H9 (cell line): ENCODE results near the gene PAK1. TPM values are rescaled to one million over a fixed set of nuclear protein-coding genes. Genes with fewer than 3 reads are reported as not detected.

Source experiments
- DNase-seq: peaks from one replicate; pipeline ENCODE4 v3.0.0-alpha.2; 2017
- H2AFZ ChIP-seq: one replicate; pipeline ENCODE4 v1.6.1; 2013; ENCODE audit warnings: mild to moderate bottlenecking, low read length, control low read depth, moderate library complexity
- H2AK5ac ChIP-seq: 2 replicates; pipeline ENCODE4 v1.6.1; 2013; ENCODE audit warnings: low read length, control low read depth, mixed read lengths; ENCODE audit not compliant: insufficient read length
- H2BK120ac ChIP-seq: one replicate; pipeline ENCODE4 v1.6.1; 2013; ENCODE audit warnings: low read depth, mild to moderate bottlenecking, low read length, control low read depth, inconsistent platforms; ENCODE audit not compliant: poor library complexity, severe bottlenecking
- H2BK12ac ChIP-seq: 2 replicates; pipeline ENCODE4 v1.6.1; 2013; ENCODE audit warnings: low read length, control low read depth, mixed read lengths, low read depth; ENCODE audit not compliant: insufficient read length
- H2BK15ac ChIP-seq: 2 replicates; pipeline ENCODE4 v1.6.1; 2013; ENCODE audit warnings: low read depth, low read length, control low read depth
- H2BK20ac ChIP-seq: one replicate; pipeline ENCODE4 v1.6.1; 2013; ENCODE audit warnings: low read depth, mild to moderate bottlenecking, low read length, control low read depth, inconsistent platforms; ENCODE audit not compliant: poor library complexity, severe bottlenecking
- H2BK5ac ChIP-seq: 2 replicates; pipeline ENCODE4 v1.6.1; 2013; ENCODE audit warnings: low read length, control low read depth, mixed read lengths; ENCODE audit not compliant: insufficient read length
- H3K14ac ChIP-seq: 2 replicates; pipeline ENCODE4 v1.6.1; 2013; ENCODE audit warnings: low read length, control low read depth; ENCODE audit not compliant: insufficient read depth
- H3K18ac ChIP-seq: 2 replicates; pipeline ENCODE4 v1.6.1; 2013; ENCODE audit warnings: low read depth, mild to moderate bottlenecking, mixed read lengths, low read length, control low read depth; ENCODE audit not compliant: insufficient read length
- H3K23ac ChIP-seq: 2 replicates; pipeline ENCODE4 v1.6.1; 2013; ENCODE audit warnings: low read length, control low read depth, mixed read lengths, low read depth; ENCODE audit not compliant: insufficient read length
- H3K23me2 ChIP-seq: 2 replicates; pipeline ENCODE4 v1.6.1; 2013; ENCODE audit warnings: low read depth, mild to moderate bottlenecking, mixed read lengths, low read length, control low read depth; ENCODE audit not compliant: insufficient read length, poor library complexity, severe bottlenecking
- H3K27ac ChIP-seq: 2 replicates; pipeline ENCODE4 v1.5.1; 2013; ENCODE audit warnings: low read length, control low read depth, mixed read lengths, low read depth; ENCODE audit not compliant: insufficient read length
- H3K27me3 ChIP-seq: 2 replicates; pipeline ENCODE4 v1.6.1; 2013; ENCODE audit warnings: low read length, control low read depth, inconsistent platforms; ENCODE audit not compliant: insufficient read depth
- H3K4ac ChIP-seq: 2 replicates; pipeline ENCODE4 v1.6.1; 2013; ENCODE audit warnings: low read depth, mild to moderate bottlenecking, control low read depth, inconsistent platforms, low read length, moderate library complexity
- H3K4me1 ChIP-seq: 2 replicates; pipeline ENCODE4 v1.6.1; 2013; ENCODE audit warnings: low read length, control low read depth, inconsistent platforms; ENCODE audit not compliant: insufficient read depth
- H3K4me2 ChIP-seq: 2 replicates; pipeline ENCODE4 v1.6.1; 2013; ENCODE audit warnings: low read length, control low read depth, mixed read lengths; ENCODE audit not compliant: insufficient read length, insufficient read depth
- H3K56ac ChIP-seq: 2 replicates; pipeline ENCODE4 v1.6.1; 2013; ENCODE audit warnings: low read depth, mild to moderate bottlenecking, mixed read lengths, low read length, control low read depth; ENCODE audit not compliant: insufficient read length
- H3K79me1 ChIP-seq: 2 replicates; pipeline ENCODE4 v1.6.1; 2013; ENCODE audit warnings: low read depth, mild to moderate bottlenecking, moderate library complexity, low read length, control low read depth, inconsistent platforms; ENCODE audit not compliant: insufficient read depth, poor library complexity, severe bottlenecking
- H3K79me2 ChIP-seq: 2 replicates; pipeline ENCODE4 v1.6.1; 2013; ENCODE audit warnings: low read length, control low read depth, inconsistent platforms; ENCODE audit not compliant: insufficient read depth
- H3K9ac ChIP-seq: 2 replicates; pipeline ENCODE4 v1.6.1; 2013; ENCODE audit warnings: low read length, control low read depth, mixed read lengths; ENCODE audit not compliant: insufficient read length; ENCODE audit errors: extremely low read depth
- H3K9me3 ChIP-seq: one replicate; pipeline ENCODE4 v1.6.1; 2013; ENCODE audit warnings: low read depth, low read length, inconsistent platforms; ENCODE audit not compliant: control insufficient read depth
- H3T11ph ChIP-seq: one replicate; pipeline ENCODE4 v1.6.1; 2013; ENCODE audit warnings: mild to moderate bottlenecking, low read length, control low read depth, inconsistent platforms
- H4K20me1 ChIP-seq: one replicate; pipeline ENCODE4 v1.6.1; 2013; ENCODE audit not compliant: control insufficient read depth, insufficient read length, insufficient read depth
- H4K5ac ChIP-seq: 2 replicates; pipeline ENCODE4 v1.6.1; 2013; ENCODE audit warnings: low read depth, mild to moderate bottlenecking, mixed read lengths, low read length, control low read depth; ENCODE audit not compliant: insufficient read length
- H4K8ac ChIP-seq: replicated peaks from 2 replicates; pipeline ENCODE4 v1.6.1; 2013; ENCODE audit warnings: low read length, control low read depth, mixed read lengths, low read depth; ENCODE audit not compliant: insufficient read length
- H4K91ac ChIP-seq: 2 replicates; pipeline ENCODE4 v1.6.1; 2013; ENCODE audit warnings: low read depth, mild to moderate bottlenecking, moderate library complexity, mixed read lengths, low read length, control low read depth; ENCODE audit not compliant: insufficient read length
- H3K27ac Mint-ChIP-seq, 3 experiments: 2 replicates in 2 of 3; 3 replicates in 1 of 3; pipeline ENCODE4 v1.8.0; 2020 to 2021; ENCODE audit warnings: mixed read lengths in 3 of 3, mild to moderate bottlenecking in 1 of 3, moderate library complexity in 1 of 3
- H3K27me3 Mint-ChIP-seq: 2 replicates; pipeline ENCODE4 v1.8.0; 2021; ENCODE audit warnings: low read depth, mild to moderate bottlenecking, moderate library complexity, mixed read lengths
- H3K36me3 Mint-ChIP-seq, 3 experiments: 2 replicates in 2 of 3; 3 replicates in 1 of 3; pipeline ENCODE4 v1.8.0; 2020 to 2021; ENCODE audit warnings: low read depth in 3 of 3, mixed read lengths in 3 of 3; ENCODE audit not compliant: insufficient read depth in 1 of 3
- H3K4me1 Mint-ChIP-seq, 2 experiments: 2 replicates each; pipeline ENCODE4 v1.8.0; 2020; ENCODE audit warnings: mixed read lengths in 2 of 2
- H3K4me3 Mint-ChIP-seq, 2 experiments: 2 replicates in 1 of 2; 3 replicates in 1 of 2; pipeline ENCODE4 v1.8.0; 2020 to 2021; ENCODE audit warnings: mild to moderate bottlenecking in 2 of 2, mixed read lengths in 2 of 2, moderate library complexity in 1 of 2
- H3K9me3 Mint-ChIP-seq, 2 experiments: 2 replicates in 1 of 2; 3 replicates in 1 of 2; pipeline ENCODE4 v1.8.0; 2020; ENCODE audit warnings: mild to moderate bottlenecking in 2 of 2, mixed read lengths in 2 of 2, moderate library complexity in 1 of 2
- CTCF ChIP-seq: fragments of 200-600 bp; sonication (generic); conservative IDR thresholded peaks from 3 replicates; pipeline ENCODE4 v1.8.0; 2021; ENCODE audit warnings: antibody characterized with exemption, mild to moderate bottlenecking
- WGBS: extraction: QIAGEN DNeasy Blood & Tissue Kit; methylation state at CpG from one replicate; pipeline ENCODE4 v1.1.7; 2013; ENCODE audit warnings: missing lambda C conversion rate, low lambda C conversion rate, mixed read lengths; ENCODE audit not compliant: insufficient read length; ENCODE audit errors: extremely low coverage; 5-methylcytosine and 5-hydroxymethylcytosine counted together
- total RNA-seq: library from RNA; stranded (reverse); gene quantifications from 2 replicates; pipeline ENCODE4 v1.2.1, GENCODE V29; 2021

The PAK1 gene
- total RNA-seq, 1 experiment from 2014 or later = 122 TPM

- no peaks in the 10 kb centered on the region for H3K9me3 Mint-ChIP-seq
- no peak overlapping the region for H2BK5ac ChIP-seq
Measured at GRCh38 chr11:77379934-77380333, 94.0 kb downstream of the PAK1 start.

More at GRCh38 chr11:77379934-77380333, 94.0 kb downstream of the PAK1 start:
- Histone ChIP-seq H2BK12ac (no peak overlapping the region), H2BK15ac (no peak overlapping the region), H2BK120ac (no peak overlapping the region), H3K79me2 (no peaks in the 10 kb centered on the region), H2BK20ac (no peak overlapping the region), H3K27me3 (no peaks in the 10 kb centered on the region), H3K18ac (no peak overlapping the region), H2AK5ac (no peak overlapping the region), H3K14ac (no peak overlapping the region), H4K5ac (no peak overlapping the region), H3K23me2 (no peaks in the 10 kb centered on the region), H4K20me1 (no peaks in the 10 kb centered on the region), H3K9me3 (no peaks in the 10 kb centered on the region), H3K4ac (no peak overlapping the region), H4K91ac (no peak overlapping the region), H3K9ac (no peak overlapping the region), H2AFZ (no peak overlapping the region), H3K4me1 (no peaks in the 10 kb centered on the region), H4K8ac (no peak overlapping the region), H3K79me1 (peaks cover 5% of the 10 kb centered on the region), H3K23ac (no peak overlapping the region), H3T11ph (no peak overlapping the region), H3K56ac (no peak overlapping the region), H3K27ac (no peak overlapping the region), H3K4me2 (no peak overlapping the region)
- Mint-ChIP-seq H3K4me1 (no peaks in the 10 kb centered on the region; a peak in 1 of 4 replicates), H3K27me3 (no peaks in the 10 kb centered on the region), H3K4me3 (no peak overlapping the region), H3K36me3 (peaks cover 25 to 55% (median 46%) of the 10 kb centered on the region in 3 experiments; a peak in 6 of 7 replicates), H3K27ac (no peak overlapping the region; a peak in 1 of 7 replicates)
- no peak for DNase-seq
- no peak for TF ChIP-seq CTCF
- no CpG with 5 or more reads among the region's 5 CpGs for WGBS
